22Rv1 (cell line): ENCODE results near the gene IAH1.

Experiments
- ZFX ChIP-seq: fragments of 450-650 bp; IDR thresholded peaks from 2 replicates; pipeline ENCODE4 v1.6.1; 2017; ENCODE audit warnings: antibody characterized with exemption, borderline replicate concordance
- TF ChIP-seq, protein P1 (sequence below): fragments of 450-650 bp; IDR thresholded peaks from 2 replicates; pipeline ENCODE4 v1.5.1; 2017; ENCODE audit warnings: mild to moderate bottlenecking

GRCh38 chr2:9441556-9441955 is 32.8 kb upstream of the IAH1 start:
- TF ChIP-seq, protein P1, sequence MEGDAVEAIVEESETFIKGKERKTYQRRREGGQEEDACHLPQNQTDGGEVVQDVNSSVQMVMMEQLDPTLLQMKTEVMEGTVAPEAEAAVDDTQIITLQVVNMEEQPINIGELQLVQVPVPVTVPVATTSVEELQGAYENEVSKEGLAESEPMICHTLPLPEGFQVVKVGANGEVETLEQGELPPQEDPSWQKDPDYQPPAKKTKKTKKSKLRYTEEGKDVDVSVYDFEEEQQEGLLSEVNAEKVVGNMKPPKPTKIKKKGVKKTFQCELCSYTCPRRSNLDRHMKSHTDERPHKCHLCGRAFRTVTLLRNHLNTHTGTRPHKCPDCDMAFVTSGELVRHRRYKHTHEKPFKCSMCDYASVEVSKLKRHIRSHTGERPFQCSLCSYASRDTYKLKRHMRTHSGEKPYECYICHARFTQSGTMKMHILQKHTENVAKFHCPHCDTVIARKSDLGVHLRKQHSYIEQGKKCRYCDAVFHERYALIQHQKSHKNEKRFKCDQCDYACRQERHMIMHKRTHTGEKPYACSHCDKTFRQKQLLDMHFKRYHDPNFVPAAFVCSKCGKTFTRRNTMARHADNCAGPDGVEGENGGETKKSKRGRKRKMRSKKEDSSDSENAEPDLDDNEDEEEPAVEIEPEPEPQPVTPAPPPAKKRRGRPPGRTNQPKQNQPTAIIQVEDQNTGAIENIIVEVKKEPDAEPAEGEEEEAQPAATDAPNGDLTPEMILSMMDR, result no peak
- TF ChIP-seq ZFX, result no peak
